ENCODE measurements around the gene TMCO4. TPM values are rescaled to one million over a fixed set of nuclear protein-coding genes. Genes with fewer than 3 reads are reported as not detected.

The TMCO4 gene
- total and polyA plus RNA-seq, 3 donors from 2014 or later: 10.5 to 17.7 (median 14.9) TPM

- H3K27ac ChIP-seq: no peak overlapping the region
- no peaks in the 10 kb centered on the region for H3K27me3 ChIP-seq
- WGBS, 2 donors: 67 to 72% methylated on average over 5 of the region's 5 CpGs
- no peaks in the 10 kb centered on the region for H3K4me1 ChIP-seq
- TF ChIP-seq CTCF (IDR thresholded peaks at IDR 0.05) (no peak), POLR2A (IDR thresholded peaks at IDR 0.05) (no peak)
- DNase-seq: no peak
- H3K9me3 ChIP-seq: no peaks in the 10 kb centered on the region
- intact Hi-C loops (cut with DNase I; ENCODE audit: low total_unique reads): no loop called here
- no peak overlapping the region for H3K4me3 ChIP-seq
- no peaks in the 10 kb centered on the region for H3K36me3 ChIP-seq (ENCODE audit: low read depth, missing control alignments)
Observed at GRCh38 chr1:19689085-19689757, 110.5 kb downstream of the TMCO4 start.

DNA sequence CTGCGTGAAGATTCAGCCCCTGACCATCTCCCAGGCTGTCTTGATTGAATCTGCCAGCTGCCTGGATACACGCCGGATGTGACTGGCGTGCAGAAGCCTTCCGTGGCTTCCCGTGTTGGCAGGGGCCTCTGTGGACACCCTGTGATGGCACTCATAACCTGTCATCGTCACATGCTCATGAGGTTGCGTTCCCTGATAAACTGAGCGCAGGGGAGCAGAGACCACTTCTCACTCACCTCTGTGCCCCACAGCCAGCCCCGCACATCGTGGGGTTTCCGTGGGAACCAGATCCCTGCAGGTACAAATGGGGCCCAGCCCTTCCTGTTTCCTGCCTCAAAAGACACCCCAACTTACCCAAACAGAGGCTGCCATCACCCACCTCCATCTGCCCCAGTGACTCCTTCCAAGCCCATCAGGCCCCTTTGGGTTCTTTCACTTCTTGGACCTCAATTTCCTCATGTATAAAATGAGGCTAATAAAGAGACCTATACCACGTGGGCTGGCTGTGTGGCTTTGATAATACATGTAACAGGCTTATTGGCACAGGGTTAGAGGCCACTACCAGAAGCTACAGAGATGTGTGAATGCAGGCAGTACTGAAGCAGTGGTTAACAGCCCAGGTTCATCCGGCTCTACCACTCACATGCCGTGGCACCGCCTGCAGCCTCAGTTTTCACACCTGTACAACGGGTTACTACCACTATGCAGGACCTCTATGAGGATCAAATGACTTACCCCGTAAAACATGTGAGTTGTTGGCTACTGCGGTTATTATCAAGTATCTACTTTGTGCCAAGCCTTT, 111.5 kb downstream of the TMCO4 start:
- no peaks in the 10 kb centered on the region for H3K36me3 ChIP-seq (ENCODE audit: low read depth, missing control alignments)
- H3K27me3 ChIP-seq: no peaks in the 10 kb centered on the region
- H3K9me3 ChIP-seq: no peaks in the 10 kb centered on the region
- WGBS, 2 donors: 81 to 92% methylated on average over 18 to 19 of the region's 19 CpGs
- no peaks in the 10 kb centered on the region for H3K4me1 ChIP-seq
- TF ChIP-seq CTCF (IDR thresholded peaks at IDR 0.05) (no peak), POLR2A (IDR thresholded peaks at IDR 0.05) (no peak)
- H3K27ac ChIP-seq: no peak overlapping the region
- no peak overlapping the region for H3K4me3 ChIP-seq
- no peak for DNase-seq
- intact Hi-C loops (cut with DNase I; ENCODE audit: low total_unique reads): no loop called here

- Histone ChIP-seq H3K4me1 (no peaks in the 10 kb centered on the region), H3K36me3 (ENCODE audit: low read depth, missing control alignments) (no peaks in the 10 kb centered on the region), H3K4me3 (no peak overlapping the region), H3K27me3 (no peaks in the 10 kb centered on the region), H3K27ac (no peak overlapping the region), H3K9me3 (no peaks in the 10 kb centered on the region)
- no peak for DNase-seq
- intact Hi-C loops (cut with DNase I; ENCODE audit: low total_unique reads): no loop called here
- WGBS, 2 donors: 95 to 100% methylated on average over 1 of the region's 1 CpG
- TF ChIP-seq CTCF (IDR thresholded peaks at IDR 0.05) (no peak), POLR2A (IDR thresholded peaks at IDR 0.05) (no peak)
Observed at GRCh38 chr1:19687414-19687813, 112.3 kb downstream of the TMCO4 start.

DNA sequence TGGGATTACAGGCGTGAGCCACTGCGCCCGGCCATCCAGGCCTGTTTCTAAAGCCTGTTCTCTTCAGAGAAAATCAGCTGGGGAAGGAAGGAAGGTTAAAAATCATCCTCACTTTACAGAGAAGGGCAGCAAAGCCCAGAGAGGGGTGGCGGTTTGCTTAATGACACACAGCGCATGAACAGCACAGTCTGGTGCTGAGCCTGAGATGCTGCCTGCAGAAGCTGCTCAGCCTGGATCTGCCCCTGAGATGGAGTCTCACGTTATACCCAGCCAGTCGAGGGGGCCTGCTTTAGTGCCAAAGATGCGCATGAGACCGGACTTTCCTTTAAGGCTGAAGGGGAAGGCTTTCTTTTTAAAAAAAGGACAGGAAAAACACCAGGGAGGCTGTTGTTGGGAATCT, 113.7 kb downstream of the TMCO4 start:
- intact Hi-C loops (cut with DNase I; ENCODE audit: low total_unique reads): no loop called here
- no peaks in the 10 kb centered on the region for H3K36me3 ChIP-seq (ENCODE audit: low read depth, missing control alignments)
- H3K9me3 ChIP-seq: no peaks in the 10 kb centered on the region
- no peak overlapping the region for H3K4me3 ChIP-seq
- H3K27ac ChIP-seq: no peak overlapping the region
- H3K4me1 ChIP-seq: no peaks in the 10 kb centered on the region
- TF ChIP-seq POLR2A (IDR thresholded peaks at IDR 0.05) (no peak), CTCF (IDR thresholded peaks at IDR 0.05) (no peak)
- WGBS, 2 donors: 87 to 88% methylated on average over 9 of the region's 9 CpGs
- DNase-seq: no peak
- no peaks in the 10 kb centered on the region for H3K27me3 ChIP-seq
